Endothelial cell of umbilical vein (primary cell): ENCODE data around the gene ADGRD2. TPM values are rescaled to one million over a fixed set of nuclear protein-coding genes. Genes with fewer than 3 reads are reported as not detected.

Experiments
- BruUV-seq: library from RNA; stranded (reverse); fragments of 400-500 nt; replicated peaks from 2 replicates; lab custom pipeline; 2021; lab: Mats Ljungman, UMichigan
- CTCF ChIA-PET: fragments of 300-600, 350-600 bp; sonication (Branson Sonifier 250); formaldehyde crosslinking; loops from one replicate; lab custom pipeline; 2021; ENCODE audit warnings: antibody characterized with exemption, inconsistent platforms; lab: Charles Lee
- POLR2A ChIA-PET: fragments of 300-600, 350-600 bp; sonication (Branson Sonifier 250); formaldehyde crosslinking; loops from one replicate; lab custom pipeline; 2021; ENCODE audit warnings: antibody characterized with exemption, inconsistent platforms; lab: Charles Lee
- DNase-seq: peaks from one replicate; pipeline ENCODE4 v3.0.0-alpha.2; 2011; ENCODE audit warnings: low read depth, low spot score
- FAIRE-seq: peaks from 2 replicates; lab custom pipeline; 2011; peaks lifted over from hg19 to GRCh38; lab: Jason Lieb, UNC
- H2AFZ ChIP-seq: 2 replicates; pipeline ENCODE4 v1.6.0; 2012; ENCODE audit warnings: low read depth, low read length, control low read depth, inconsistent platforms
- H3K27ac ChIP-seq: 2 replicates; pipeline ENCODE4 v1.5.1; 2011; ENCODE audit warnings: low read depth, mild to moderate bottlenecking, control low read depth, low read length, moderate library complexity; ENCODE audit not compliant: insufficient read depth
- H3K27me3 ChIP-seq, 2 experiments: 2 replicates each; pipeline versions ENCODE4 v1.6.0 to v1.6.1; 2011; ENCODE audit warnings: low read length in 2 of 2, mixed read lengths in 1 of 2; ENCODE audit not compliant: control insufficient read depth in 2 of 2, insufficient read depth in 2 of 2
- H3K36me3 ChIP-seq, 2 experiments: 2 replicates in 1 of 2; 3 replicates in 1 of 2; pipeline ENCODE4 v1.5.1; 2011; ENCODE audit warnings: low read length in 2 of 2, mild to moderate bottlenecking in 1 of 2, moderate library complexity in 1 of 2; ENCODE audit not compliant: control insufficient read depth in 2 of 2, insufficient read depth in 2 of 2; ENCODE audit errors: extremely low read depth in 1 of 2
- H3K4me1 ChIP-seq: 3 replicates; pipeline ENCODE4 v1.5.1; 2011; ENCODE audit warnings: mild to moderate bottlenecking, low read length; ENCODE audit not compliant: control insufficient read depth, insufficient read depth; ENCODE audit errors: extremely low read depth
- H3K4me2 ChIP-seq: 2 replicates; pipeline ENCODE4 v1.6.1; 2011; ENCODE audit warnings: low read length, control low read depth, mixed read lengths; ENCODE audit not compliant: insufficient read depth
- H3K4me3 ChIP-seq, 3 experiments: fragments of 200-600 bp in 1 of 3; sonication (generic), shearing (Covaris generic) in 1 of 3; replicated peaks in 1 of 3; 2 replicates each; pipeline ENCODE4 v1.5.1; 2011 to 2016; ENCODE audit warnings: control low read depth in 3 of 3, low read length in 3 of 3, mild to moderate bottlenecking in 2 of 3, inconsistent platforms in 1 of 3, low read depth in 1 of 3, moderate library complexity in 1 of 3; ENCODE audit not compliant: insufficient read depth in 1 of 3
- H3K79me2 ChIP-seq: 2 replicates; pipeline ENCODE4 v1.6.0; 2012; ENCODE audit warnings: low read length, inconsistent platforms; ENCODE audit not compliant: control insufficient read depth, insufficient read depth
- H3K9ac ChIP-seq: replicated peaks from 2 replicates; pipeline ENCODE3; 2011; ENCODE audit warnings: low read length, control low read depth; ENCODE audit not compliant: insufficient read depth; ENCODE audit errors: extremely low read depth
- H3K9me1 ChIP-seq: replicated peaks from 3 replicates; pipeline ENCODE4 v1.6.0; 2011; ENCODE audit warnings: mild to moderate bottlenecking, low read length; ENCODE audit not compliant: control insufficient read depth, insufficient read depth; ENCODE audit errors: extremely low read depth
- H3K9me3 ChIP-seq: replicated peaks from 2 replicates; pipeline ENCODE4 v1.5.1; 2012; ENCODE audit warnings: low read length, inconsistent platforms; ENCODE audit not compliant: control insufficient read depth, insufficient read depth
- H4K20me1 ChIP-seq: replicated peaks from 2 replicates; pipeline ENCODE3; 2011; ENCODE audit warnings: mild to moderate bottlenecking, low read length; ENCODE audit not compliant: control insufficient read depth, insufficient read depth; ENCODE audit errors: extremely low read depth
- CTCF ChIP-seq, 2 donors: IDR thresholded peaks; 1 replicate in 1 of 2; 2 replicates in 1 of 2; pipeline ENCODE4 v1.5.1; 2011; ENCODE audit warnings: low read length in 2 of 2, mild to moderate bottlenecking in 2 of 2, moderate library complexity in 2 of 2, control low read depth in 1 of 2, inconsistent platforms in 1 of 2, low read depth in 1 of 2; ENCODE audit not compliant: insufficient read depth in 1 of 2; ENCODE audit errors: extremely low read depth in 1 of 2
- EZH2 ChIP-seq: IDR thresholded peaks from 2 replicates; pipeline ENCODE4 v1.6.1; 2012; ENCODE audit warnings: borderline replicate concordance, low read depth, mild to moderate bottlenecking, moderate library complexity, low read length, inconsistent platforms; ENCODE audit not compliant: severe bottlenecking
- FOS ChIP-seq: IDR thresholded peaks from 2 replicates; pipeline ENCODE4 v1.6.1; 2011; ENCODE audit warnings: mild to moderate bottlenecking, low read length, moderate library complexity, borderline replicate concordance; ENCODE audit not compliant: insufficient read depth
- GATA2 ChIP-seq: IDR thresholded peaks from 2 replicates; pipeline ENCODE4 v1.7.0; 2011; ENCODE audit warnings: low read depth, mild to moderate bottlenecking, moderate library complexity, mixed read lengths, low read length; ENCODE audit not compliant: insufficient read length, insufficient read depth
- JUN ChIP-seq: IDR thresholded peaks from 2 replicates; pipeline ENCODE4 v1.6.1; 2011; ENCODE audit warnings: borderline replicate concordance, low read depth; ENCODE audit not compliant: insufficient read length, insufficient read depth
- MYC ChIP-seq: IDR thresholded peaks from one replicate; pipeline ENCODE4 v1.6.1; 2011; ENCODE audit warnings: mild to moderate bottlenecking, low read depth, low read length
- POLR2A ChIP-seq: IDR thresholded peaks from 2 replicates; pipeline ENCODE4 v1.6.1; 2012; ENCODE audit warnings: low read depth, mild to moderate bottlenecking, control low read depth, low read length
- POLR2AphosphoS5 ChIP-seq: IDR thresholded peaks from 2 replicates; pipeline ENCODE4 v1.6.1; 2012; ENCODE audit warnings: low read depth, mild to moderate bottlenecking, control low read depth, low read length, moderate library complexity; ENCODE audit not compliant: insufficient read depth
- dilution Hi-C: fragments of 300-500 bp; cut with MboI; formaldehyde crosslinking; loops from one replicate; pipeline ENCODE4 v1.15.0; 2019; ENCODE audit warnings: low sequenced_read_pairs; ENCODE audit not compliant: extremely low pct_ligation_motif_present
- intact Hi-C: fragments of 100-400 bp; cut with micrococcal nuclease; formaldehyde crosslinking; loops from one replicate; pipeline ENCODE4 v1.10.0; 2022
- polyA plus RNA-seq, 4 experiments: library from polyadenylated mRNA; depleted of rRNA in 3 of 4; stranded (reverse) in 3 of 4; unstranded in 1 of 4; fragments of >200 nt; gene quantifications; 2 replicates each; pipeline versions ENCODE4 v1.2.1 to v1.2.3, GENCODE V29; 2011 to 2012; ENCODE audit warnings: missing spikeins in 1 of 4
- total RNA-seq: library from RNA; stranded (reverse); gene quantifications from 2 replicates; pipeline ENCODE4 v1.2.3, GENCODE V29; 2021
- TF ChIP-seq, protein P1 (sequence below): IDR thresholded peaks from 2 replicates; pipeline ENCODE4 v1.6.1; 2011; ENCODE audit not compliant: insufficient read depth, insufficient read length

Gene ADGRD2
- total and polyA plus RNA-seq, 2 donors (not counting 3 experiments of a cell fraction or from before 2014, with no cell fraction given), result not detected

DNA sequence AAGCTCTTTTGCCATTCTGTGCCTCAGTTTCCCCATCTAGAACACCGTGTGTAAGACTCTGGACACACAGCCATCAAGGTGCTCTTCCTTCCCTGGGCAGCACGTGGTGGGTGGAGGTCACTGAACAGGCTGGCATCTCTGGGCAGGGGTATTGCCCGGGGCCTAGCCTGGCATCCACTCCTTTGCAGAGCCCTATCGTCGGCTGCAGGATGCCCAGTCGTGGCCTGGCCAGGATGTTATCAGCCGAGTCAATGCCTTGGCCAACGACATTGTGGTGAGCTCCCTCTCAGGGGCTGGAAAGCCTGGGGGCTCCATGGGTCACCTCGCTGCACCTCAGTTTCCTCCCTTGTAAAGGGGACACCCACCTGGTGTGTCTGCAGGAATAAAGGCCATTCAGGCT, 4.0 kb downstream of the ADGRD2 start:
- Histone ChIP-seq H3K4me1 (peaks cover 3% of the 10 kb centered on the region), H4K20me1 (no peaks in the 10 kb centered on the region), H3K36me3 (no peaks in the 10 kb centered on the region), H2AFZ (no peak overlapping the region), H3K4me2 (no peak overlapping the region), H3K9me3 (no peaks in the 10 kb centered on the region), H3K27ac (no peak overlapping the region), H3K27me3 (peaks cover 18 to 29% of the 10 kb centered on the region in 2 experiments), H3K79me2 (no peaks in the 10 kb centered on the region), H3K9me1 (no peaks in the 10 kb centered on the region), H3K9ac (no peak overlapping the region), H3K4me3 (no peak overlapping the region)
- DNase-seq (no peak), FAIRE-seq (no peak)
- BruUV-seq, result no TSS peak
- POLR2A ChIA-PET, result no interaction called here
- TF ChIP-seq FOS (no peak), POLR2A (no peak), CTCF (IDR thresholded peaks at IDR 0.05; ENCODE audit: extremely low read depth in 1 of 2, insufficient read depth in 1 of 2, low read depth in 1 of 2, low read length in 2 of 2) (no peak), EZH2 (no peak), POLR2AphosphoS5 (no peak), JUN (no peak), GATA2 (no peak), MYC (no peak)
- TF ChIP-seq, protein P1, sequence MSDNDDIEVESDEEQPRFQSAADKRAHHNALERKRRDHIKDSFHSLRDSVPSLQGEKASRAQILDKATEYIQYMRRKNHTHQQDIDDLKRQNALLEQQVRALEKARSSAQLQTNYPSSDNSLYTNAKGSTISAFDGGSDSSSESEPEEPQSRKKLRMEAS, result no peak
- CTCF ChIA-PET, result interaction anchor here (0.8 to 1.4 kb wide), 2 partner anchors 30 to 83 kb away, joined by 3 to 6 read pairs; no protein-coding TSS in a partner anchor
- dilution Hi-C loops (no loop called here), intact Hi-C loops (no loop called here)
